ENCODE data around the gene ATXN7L3.

The ATXN7L3 gene

GRCh38 chr17:44170499-44171201 lies 29.0 kb downstream of the ATXN7L3 start, which contains the start of gene ASB16:
TSS of gene ASB16 (plus strand) at chr17:44170704. CDS start at chr17:44170790, 86 bp downstream.
- FAIRE-seq = no peak
- no peak for TF ChIP-seq CTCF (IDR thresholded peaks at IDR 0.05; ENCODE audit: insufficient read depth, missing control alignments)
- no peak for DNase-seq (ENCODE audit: insufficient read length, low spot score)

- no peak for FAIRE-seq
- TF ChIP-seq CTCF (IDR thresholded peaks at IDR 0.05; ENCODE audit: insufficient read depth, missing control alignments) = no peak
- DNase-seq (ENCODE audit: insufficient read length, low spot score) = no peak
These were observed 29.6 kb downstream of the ATXN7L3 start for GRCh38 chr17:44170135-44170498.

- FAIRE-seq (no peak), DNase-seq (ENCODE audit: insufficient read length, low spot score) (no peak)
- TF ChIP-seq CTCF (IDR thresholded peaks at IDR 0.05; ENCODE audit: insufficient read depth, missing control alignments) = no peak
These were observed 32.4 kb downstream of the ATXN7L3 start for GRCh38 chr17:44167181-44167861.

GRCh38 chr17:44164476-44164875 lies 35.2 kb downstream of the ATXN7L3 start:
- FAIRE-seq (no peak), DNase-seq (ENCODE audit: insufficient read length, low spot score) (no peak)
- no peak for TF ChIP-seq CTCF (IDR thresholded peaks at IDR 0.05; ENCODE audit: insufficient read depth, missing control alignments)

- DNase-seq (ENCODE audit: insufficient read length, low spot score) = no peak
- no peak for FAIRE-seq
- TF ChIP-seq CTCF (IDR thresholded peaks at IDR 0.05; ENCODE audit: insufficient read depth, missing control alignments) = no peak
These were observed 40.0 kb downstream of the ATXN7L3 start for GRCh38 chr17:44159519-44160210.

GRCh38 chr17:44155488-44155887 lies 44.2 kb downstream of the ATXN7L3 start:
- FAIRE-seq (no peak), DNase-seq (ENCODE audit: insufficient read length, low spot score) (no peak)
- no peak for TF ChIP-seq CTCF (IDR thresholded peaks at IDR 0.05; ENCODE audit: insufficient read depth, missing control alignments)
